LHCN-M2 (cell line): ENCODE measurements around the gene USP4. TPM values are rescaled to one million over a fixed set of nuclear protein-coding genes. Genes with fewer than 3 reads are reported as not detected.

Experiments used
- DNase-seq: peaks from one replicate; pipeline ENCODE4 v3.0.0-alpha.2; 2012; ENCODE audit warnings: low read depth
- total RNA-seq: library from RNA; depleted of rRNA; stranded (reverse); fragments of >200 nt; gene quantifications from 2 replicates; pipeline ENCODE4 v1.2.3, GENCODE V29; 2014

The USP4 gene
- total RNA-seq, 1 experiment from 2014 or later: 11.0 TPM

DNA sequence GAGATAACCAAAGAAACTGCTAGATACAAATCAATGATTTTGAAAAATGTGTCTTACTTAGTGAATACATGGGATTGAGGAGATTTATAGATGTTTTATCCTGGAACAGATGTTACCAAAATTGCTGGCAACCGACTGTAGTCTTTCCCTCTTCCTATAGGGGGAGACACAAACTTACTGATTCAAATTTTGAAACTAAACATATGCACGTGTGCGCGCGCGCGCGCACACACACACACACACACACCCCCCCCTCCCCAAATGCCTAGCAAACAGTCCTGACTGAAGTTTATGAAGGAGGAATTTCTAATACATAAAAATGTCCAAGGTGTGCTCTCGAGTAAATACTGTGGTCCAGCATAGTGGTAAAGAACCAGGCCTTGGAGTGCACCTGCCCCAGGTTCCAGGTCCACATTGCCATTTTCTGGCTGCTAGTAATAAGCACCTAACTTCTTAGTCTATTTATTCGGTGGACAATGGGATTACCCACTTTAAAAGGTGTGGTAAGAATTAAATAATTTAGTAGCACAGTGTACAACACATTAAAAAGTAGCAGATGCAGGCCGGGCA lies 44.3 kb downstream of the USP4 start:
- peak; percentile 67 for DNase-seq

- no peak for DNase-seq
These were observed 45.5 kb downstream of the USP4 start for GRCh38 chr3:49294343-49294742.

GRCh38 chr3:49283997-49284396 lies 55.9 kb downstream of the USP4 start:
- DNase-seq: no peak

DNA sequence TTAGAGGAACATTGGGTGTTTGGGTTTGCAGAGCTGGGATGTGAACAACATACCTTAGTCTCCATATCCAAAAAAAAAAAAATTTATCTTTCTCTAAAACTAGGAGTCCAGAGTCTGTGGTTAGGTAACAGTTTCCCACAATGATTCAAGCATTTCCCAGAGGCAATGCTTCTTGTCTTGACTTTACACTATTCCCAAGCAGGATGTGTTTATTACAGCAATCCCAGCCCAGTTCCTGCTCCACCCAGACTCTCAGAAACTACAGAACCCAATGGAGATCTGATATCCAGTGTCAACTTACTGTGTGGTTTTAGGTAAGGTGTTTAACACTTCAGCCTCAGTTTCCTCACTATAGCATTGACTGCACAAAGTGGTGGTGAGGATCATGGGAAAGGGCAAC lies 60.5 kb downstream of the USP4 start:
- peak; percentile 38 for DNase-seq

GRCh38 chr3:49278548-49278947 lies 61.3 kb downstream of the USP4 start:
- no peak for DNase-seq

DNA sequence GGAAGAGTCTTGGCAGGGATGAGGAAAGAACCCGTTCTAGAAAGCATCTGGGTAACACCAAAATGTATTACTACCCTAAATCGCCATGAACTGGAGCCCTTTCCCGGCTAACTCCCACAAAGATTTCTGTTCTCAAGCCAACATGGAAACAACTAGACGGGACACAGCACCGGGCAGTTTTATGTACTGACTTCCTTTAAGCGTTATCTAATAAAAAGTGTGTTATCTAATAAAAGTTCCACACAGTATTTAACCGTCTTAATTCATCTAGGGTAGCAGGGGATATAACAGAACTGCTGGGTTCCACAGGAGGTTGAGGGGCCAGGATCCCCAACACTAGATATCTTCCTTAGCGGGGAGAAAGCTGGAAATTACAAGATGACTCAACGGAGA lies 62.5 kb downstream of the USP4 start:
- no peak for DNase-seq

GRCh38 chr3:49276475-49277382 lies 63.1 kb downstream of the USP4 start, which contains the start of gene C3orf62:
TSS of gene C3orf62 (minus strand) at chr3:49277232. CDS start at chr3:49276872, 360 bp downstream.
- DNase-seq: peak; percentile 82

- no peak for DNase-seq
These were observed 65.9 kb downstream of the USP4 start for GRCh38 chr3:49273825-49274532.

DNA sequence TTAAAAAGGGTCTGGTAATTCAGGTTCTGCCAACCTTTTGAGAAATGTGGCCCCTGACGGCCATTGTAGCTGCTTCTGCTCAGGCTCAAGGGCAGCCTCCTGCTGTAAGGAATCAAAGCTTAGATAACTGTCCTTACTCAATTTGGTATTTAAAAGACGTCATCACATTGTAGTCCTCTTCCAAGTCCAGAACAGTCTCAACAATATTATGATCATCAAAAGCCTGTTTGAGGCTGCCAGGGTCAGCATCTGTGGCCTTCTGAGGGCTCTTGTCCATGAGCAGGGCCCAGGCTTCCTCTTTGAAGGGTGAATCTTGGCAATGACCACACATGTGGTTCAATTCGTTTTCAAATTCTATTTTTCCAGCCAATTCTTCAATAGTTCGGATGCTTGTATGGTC lies 68.8 kb downstream of the USP4 start:
- no peak for DNase-seq

DNA sequence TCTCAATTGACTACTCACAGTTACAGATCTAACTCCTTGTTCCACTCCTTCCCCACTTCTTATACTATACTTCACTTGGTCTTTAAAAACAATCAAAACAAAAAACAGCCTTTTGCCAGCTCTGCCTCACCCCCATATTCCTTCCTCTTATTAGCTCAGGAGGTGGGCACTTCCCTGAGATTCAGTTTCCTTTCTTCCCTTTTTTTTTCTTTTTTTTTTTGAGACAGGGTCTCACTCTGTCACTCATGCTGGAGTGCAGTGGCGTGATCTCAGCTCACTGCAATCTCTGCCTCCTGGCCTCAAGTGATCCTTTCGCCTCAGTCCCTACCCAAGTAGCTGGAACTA lies 69.7 kb downstream of the USP4 start:
- DNase-seq: no peak

- no peak for DNase-seq
These were observed 70.3 kb downstream of the USP4 start for GRCh38 chr3:49269443-49270155.

- DNase-seq: no peak
These were observed 73.3 kb downstream of the USP4 start for GRCh38 chr3:49266410-49267095.

DNA sequence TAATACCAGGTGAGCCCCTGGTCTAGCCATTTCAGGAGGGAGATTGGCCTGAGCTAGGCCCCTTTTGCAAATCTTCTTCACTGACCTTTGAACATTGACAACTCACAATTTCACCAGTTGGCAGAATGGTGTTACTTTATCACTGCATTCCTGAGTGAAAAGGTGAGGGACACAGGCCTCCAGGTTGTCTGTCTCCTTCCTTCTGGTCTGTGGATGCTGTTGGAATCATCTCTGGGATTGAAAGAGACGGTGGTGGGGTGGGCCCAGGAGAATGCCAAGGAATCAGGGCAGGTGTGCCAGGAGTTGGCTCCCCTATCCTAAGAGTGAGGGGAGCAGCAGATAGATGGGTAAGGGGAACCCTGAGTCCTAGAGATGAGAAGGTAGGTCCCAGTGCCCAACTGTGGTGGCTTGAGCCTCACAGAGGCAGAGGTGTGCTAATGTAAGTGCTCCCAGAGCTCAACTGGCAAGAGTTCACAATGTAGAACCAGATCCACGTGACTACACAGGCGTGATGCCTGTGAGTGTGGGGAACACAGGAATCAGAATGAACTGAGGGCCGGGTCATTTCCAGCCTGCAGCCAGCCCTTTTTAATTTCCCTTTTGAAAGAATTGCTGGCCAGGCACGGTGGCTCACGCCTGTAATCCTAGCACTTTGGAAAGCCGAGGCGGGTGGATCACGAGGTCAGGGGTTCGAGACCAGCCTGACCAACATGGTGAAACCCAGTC lies 74.0 kb downstream of the USP4 start:
- DNase-seq: no peak

DNA sequence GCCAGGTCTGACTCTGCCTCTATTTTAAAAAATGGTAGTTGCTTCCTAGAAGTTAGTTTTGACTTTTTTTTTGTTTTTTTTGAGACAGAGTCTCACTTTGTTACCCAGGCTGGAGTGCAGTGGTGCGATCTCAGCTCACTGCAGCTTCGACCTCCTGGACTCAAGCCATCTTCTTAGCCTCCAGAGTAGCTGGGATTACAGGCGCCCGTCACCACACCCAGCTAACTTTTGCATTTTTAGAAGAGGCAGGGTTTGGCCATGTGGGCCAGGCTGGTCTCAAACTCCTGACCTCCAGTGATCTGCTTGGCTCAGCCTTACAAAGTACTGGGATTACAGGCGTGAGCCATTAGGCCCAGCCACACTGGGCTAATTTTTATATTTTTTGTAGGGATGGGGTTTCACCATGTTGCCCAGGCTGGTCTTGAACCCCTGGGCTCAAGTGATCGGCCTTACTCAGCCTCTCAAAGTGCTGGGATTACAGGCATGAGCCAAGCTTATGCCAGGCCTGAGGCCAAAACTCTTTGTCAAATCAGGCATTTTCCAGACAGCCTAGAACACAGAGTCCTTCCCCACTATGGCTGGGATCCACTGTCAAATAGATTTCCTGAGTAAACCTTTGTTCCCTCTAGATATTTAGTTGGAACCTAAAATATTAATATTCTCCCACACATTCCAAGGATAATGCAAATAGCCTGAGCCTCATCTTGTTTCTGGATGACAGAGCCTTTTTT lies 76.5 kb downstream of the USP4 start:
- DNase-seq: no peak

GRCh38 chr3:49260806-49261324 lies 79.0 kb downstream of the USP4 start:
- DNase-seq: no peak

GRCh38 chr3:49257187-49257586 lies 82.7 kb downstream of the USP4 start:
- no peak for DNase-seq

- DNase-seq: no peak
These were observed 83.9 kb downstream of the USP4 start for GRCh38 chr3:49255718-49256511.

DNA sequence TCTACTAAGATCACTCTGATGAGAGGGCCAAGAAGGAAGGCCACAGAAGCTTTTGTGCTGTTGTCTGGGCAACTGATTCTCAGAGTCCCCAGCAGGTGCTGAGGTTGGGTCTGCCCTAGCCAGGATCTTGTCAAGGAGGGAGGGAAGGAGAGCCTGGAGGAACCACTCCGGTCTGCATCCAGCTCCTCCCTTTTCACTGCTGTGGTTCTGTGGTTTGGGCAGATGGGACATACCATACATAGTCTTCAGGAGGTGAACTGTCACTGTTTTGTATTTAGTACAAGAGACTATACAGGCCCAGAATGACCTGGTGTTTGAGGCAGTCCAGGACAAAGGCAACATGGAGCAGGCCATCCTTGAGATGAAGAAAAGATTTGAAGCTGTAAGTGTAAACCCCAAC lies 84.7 kb downstream of the USP4 start:
- DNase-seq: peak; percentile 68

DNA sequence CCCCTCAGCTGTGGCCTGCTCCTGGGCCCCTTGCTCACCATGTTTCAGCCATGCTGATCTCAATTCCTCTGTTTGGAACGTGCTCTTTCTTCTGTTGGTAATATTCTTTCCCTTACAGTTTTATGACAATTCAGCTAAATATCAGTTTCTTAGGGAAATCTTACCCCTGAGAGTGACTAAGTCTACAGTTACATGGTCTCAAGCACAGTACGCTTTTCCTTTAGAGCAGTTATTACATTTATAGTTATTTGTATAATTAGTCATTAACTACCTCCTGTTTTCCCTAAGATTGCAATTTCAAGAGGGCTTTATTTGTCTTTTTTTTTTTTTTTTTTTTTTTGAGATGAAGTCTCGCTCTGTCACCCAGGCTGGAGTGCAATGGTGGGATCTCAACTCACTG lies 86.3 kb downstream of the USP4 start:
- DNase-seq: no peak
